Osteocyte (in vitro differentiated cells): Measurements from ENCODE around the gene NOTCH3. TPM values are rescaled to one million over a fixed set of nuclear protein-coding genes. Genes with fewer than 3 reads are reported as not detected.

ENCODE experiments used
- DNase-seq: peaks from one replicate; pipeline ENCODE4 v3.0.0; 2021; ENCODE audit warnings: mixed read lengths; ENCODE audit not compliant: unreplicated experiment; ENCODE audit errors: extremely low spot score
- H3K27ac Mint-ChIP-seq: one replicate; pipeline ENCODE4 v1.8.0; 2021; ENCODE audit warnings: mild to moderate bottlenecking, mixed read lengths; ENCODE audit not compliant: unreplicated experiment
- H3K27me3 Mint-ChIP-seq: one replicate; pipeline ENCODE4 v1.8.0; 2021; ENCODE audit warnings: mixed read lengths; ENCODE audit not compliant: unreplicated experiment
- H3K36me3 Mint-ChIP-seq: one replicate; pipeline ENCODE4 v1.8.0; 2021; ENCODE audit warnings: mixed read lengths; ENCODE audit not compliant: unreplicated experiment
- H3K4me1 Mint-ChIP-seq: one replicate; pipeline ENCODE4 v1.8.0; 2021; ENCODE audit warnings: mixed read lengths; ENCODE audit not compliant: unreplicated experiment
- H3K4me3 Mint-ChIP-seq: one replicate; pipeline ENCODE4 v1.8.0; 2021; ENCODE audit warnings: mild to moderate bottlenecking, moderate library complexity, mixed read lengths; ENCODE audit not compliant: unreplicated experiment
- H3K9me3 Mint-ChIP-seq: one replicate; pipeline ENCODE4 v1.8.0; 2021; ENCODE audit warnings: mixed read lengths; ENCODE audit not compliant: unreplicated experiment
- total RNA-seq: library from RNA; stranded (reverse); gene quantifications from 2 replicates; pipeline ENCODE4 v1.2.1, GENCODE V29; 2021
- TF ChIP-seq, protein P1 (sequence below): fragments of 200-600 bp; sonication (generic); IDR thresholded peaks from 2 replicates; pipeline ENCODE4 v1.5.0; 2021; ENCODE audit warnings: antibody characterized with exemption, mild to moderate bottlenecking, moderate library complexity

The NOTCH3 gene
- total RNA-seq, 1 donor from 2014 or later = 178 TPM

- Mint-ChIP-seq H3K36me3 (no peaks in the 10 kb centered on the region), H3K4me1 (peaks cover 23% of the 10 kb centered on the region), H3K27ac (peak overlapping the region; percentile 52), H3K9me3 (no peaks in the 10 kb centered on the region), H3K27me3 (no peaks in the 10 kb centered on the region), H3K4me3 (peak overlapping the region; percentile 77)
- TF ChIP-seq, protein P1, sequence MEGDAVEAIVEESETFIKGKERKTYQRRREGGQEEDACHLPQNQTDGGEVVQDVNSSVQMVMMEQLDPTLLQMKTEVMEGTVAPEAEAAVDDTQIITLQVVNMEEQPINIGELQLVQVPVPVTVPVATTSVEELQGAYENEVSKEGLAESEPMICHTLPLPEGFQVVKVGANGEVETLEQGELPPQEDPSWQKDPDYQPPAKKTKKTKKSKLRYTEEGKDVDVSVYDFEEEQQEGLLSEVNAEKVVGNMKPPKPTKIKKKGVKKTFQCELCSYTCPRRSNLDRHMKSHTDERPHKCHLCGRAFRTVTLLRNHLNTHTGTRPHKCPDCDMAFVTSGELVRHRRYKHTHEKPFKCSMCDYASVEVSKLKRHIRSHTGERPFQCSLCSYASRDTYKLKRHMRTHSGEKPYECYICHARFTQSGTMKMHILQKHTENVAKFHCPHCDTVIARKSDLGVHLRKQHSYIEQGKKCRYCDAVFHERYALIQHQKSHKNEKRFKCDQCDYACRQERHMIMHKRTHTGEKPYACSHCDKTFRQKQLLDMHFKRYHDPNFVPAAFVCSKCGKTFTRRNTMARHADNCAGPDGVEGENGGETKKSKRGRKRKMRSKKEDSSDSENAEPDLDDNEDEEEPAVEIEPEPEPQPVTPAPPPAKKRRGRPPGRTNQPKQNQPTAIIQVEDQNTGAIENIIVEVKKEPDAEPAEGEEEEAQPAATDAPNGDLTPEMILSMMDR = no peak
- DNase-seq = no peak
Observed at GRCh38 chr19:15201374-15202023, 704 bp upstream of the NOTCH3 start.

GRCh38 chr19:15199661-15200552, 888 bp downstream of the NOTCH3 start:
- TF ChIP-seq, protein P1 = no peak
- peak overlapping the region; percentile 75 for H3K27ac Mint-ChIP-seq
- H3K27me3 Mint-ChIP-seq = no peaks in the 10 kb centered on the region
- no peaks in the 10 kb centered on the region for H3K9me3 Mint-ChIP-seq
- peak overlapping the region; percentile 78 for H3K4me3 Mint-ChIP-seq
- peaks cover 28% of the 10 kb centered on the region for H3K4me1 Mint-ChIP-seq
- DNase-seq = no peak
- H3K36me3 Mint-ChIP-seq = no peaks in the 10 kb centered on the region

DNA sequence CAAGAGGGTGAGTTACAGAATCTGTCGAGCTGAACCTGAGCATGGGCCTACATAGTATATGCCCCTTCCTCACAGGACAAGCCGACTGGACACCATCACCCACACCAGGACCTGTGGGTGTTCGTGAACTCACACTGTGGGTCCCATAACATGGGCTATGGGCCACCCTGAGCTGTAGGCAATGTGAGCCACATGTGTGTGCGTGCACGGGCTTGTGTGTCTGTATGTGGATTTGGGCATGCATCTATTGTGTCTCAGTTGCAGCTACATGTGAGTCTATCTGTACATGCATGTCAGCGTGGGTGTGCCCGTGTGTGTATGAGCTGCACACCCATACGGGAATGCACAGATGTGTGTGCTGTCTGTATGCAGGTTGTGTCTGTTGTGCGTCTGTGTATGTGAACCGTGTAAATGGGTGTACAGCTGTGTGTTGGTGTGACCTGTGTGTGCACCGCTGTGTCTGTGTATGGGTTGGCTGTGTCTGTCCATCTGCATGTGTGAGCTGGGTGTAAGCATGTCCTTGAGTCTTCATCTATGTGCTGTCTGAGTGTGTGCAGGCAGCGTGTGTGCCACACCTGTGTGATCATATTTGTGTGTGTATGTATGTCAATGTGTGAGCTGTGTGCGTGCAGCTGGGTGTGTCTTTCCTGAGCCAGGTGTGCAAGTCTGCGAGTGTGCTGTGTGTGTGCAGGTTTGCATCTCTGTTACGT, 1.7 kb downstream of the NOTCH3 start:
- no peak for DNase-seq
- Mint-ChIP-seq H3K4me1 (peaks cover 35% of the 10 kb centered on the region), H3K27ac (peak overlapping the region; percentile 75), H3K27me3 (no peaks in the 10 kb centered on the region), H3K4me3 (peak overlapping the region; percentile 78), H3K9me3 (no peaks in the 10 kb centered on the region), H3K36me3 (peaks cover 3% of the 10 kb centered on the region)
- TF ChIP-seq, protein P1 = no peak

DNA sequence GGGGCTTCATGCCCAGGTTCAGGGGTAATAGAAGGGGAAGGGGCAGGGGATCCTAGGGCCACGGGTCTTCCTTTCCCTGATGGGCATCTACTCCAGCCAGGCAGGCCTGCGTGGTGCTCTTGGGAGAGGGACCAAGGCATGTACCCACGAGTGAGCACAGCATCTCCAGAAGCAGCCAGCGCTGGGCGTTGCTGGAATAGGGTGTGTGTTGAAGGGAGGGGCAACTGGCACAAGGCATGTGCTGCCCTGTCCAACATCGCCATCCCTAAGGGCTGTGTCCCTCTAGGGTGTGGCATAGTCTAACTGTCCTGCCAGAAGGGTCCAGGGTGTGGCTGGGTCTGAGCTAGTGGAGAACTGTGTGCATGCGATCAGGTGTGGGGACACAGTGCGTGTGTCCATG, 2.9 kb downstream of the NOTCH3 start:
- peak overlapping the region; percentile 78 for H3K4me3 Mint-ChIP-seq
- TF ChIP-seq, protein P1 = no peak

More for the DNA sequence above, 2.9 kb downstream of the NOTCH3 start:
- H3K4me1 Mint-ChIP-seq = peaks cover 35% of the 10 kb centered on the region
- H3K36me3 Mint-ChIP-seq = peaks cover 5% of the 10 kb centered on the region
- peak overlapping the region; percentile 21 for H3K27ac Mint-ChIP-seq
- DNase-seq = no peak
- no peaks in the 10 kb centered on the region for H3K27me3 Mint-ChIP-seq
- H3K9me3 Mint-ChIP-seq = no peaks in the 10 kb centered on the region
